ENCODE results near the gene CCDC169. TPM values are rescaled to one million over a fixed set of nuclear protein-coding genes. Genes with fewer than 3 reads are reported as not detected.
A peak's percentile ranks its signal among the peaks of the same experiment; 100 is the strongest.

CCDC169 gene
- total and polyA plus RNA-seq, 2 experiments from 2014 or later = 1.9 to 7.7 TPM

DNA sequence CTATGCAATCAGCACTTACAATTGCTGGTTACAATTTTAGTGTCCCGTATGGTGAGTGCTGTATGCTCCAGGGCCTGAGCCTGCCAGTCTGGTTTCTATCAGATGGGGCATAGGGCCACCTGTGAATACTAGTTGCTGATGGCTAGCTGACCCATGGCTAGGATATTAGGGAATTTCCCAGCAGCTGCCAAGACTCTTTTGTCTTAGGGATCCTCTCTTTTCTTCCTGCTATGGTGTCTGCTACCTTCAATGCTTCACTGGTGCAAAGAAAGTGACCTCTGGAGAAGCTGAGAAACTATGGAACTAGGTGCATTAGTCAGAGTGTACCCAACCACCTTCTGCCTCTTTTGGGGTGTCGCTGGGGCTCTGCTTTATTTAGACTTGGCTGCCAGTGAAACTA is 11.6 kb downstream of the CCDC169 start:
- no peak for DNase-seq (ENCODE audit: low spot score)
- H3K79me2 ChIP-seq = no peaks in the 10 kb centered on the region
- H3K27me3 ChIP-seq = no peaks in the 10 kb centered on the region
- no peak overlapping the region for H2AFZ ChIP-seq
- H4K20me1 ChIP-seq (ENCODE audit: insufficient read depth, poor library complexity, severe bottlenecking) = no peaks in the 10 kb centered on the region
- H3K4me1 ChIP-seq (ENCODE audit: insufficient read depth) = no peaks in the 10 kb centered on the region
- TF ChIP-seq EZH2phosphoT487 (IDR thresholded peaks at IDR 0.05; ENCODE audit: low read depth, severe bottlenecking, unreplicated experiment) (no peak), EZH2 (IDR thresholded peaks at IDR 0.05; ENCODE audit: borderline replicate concordance) (no peak)
- TF ChIP-seq, protein P1, sequence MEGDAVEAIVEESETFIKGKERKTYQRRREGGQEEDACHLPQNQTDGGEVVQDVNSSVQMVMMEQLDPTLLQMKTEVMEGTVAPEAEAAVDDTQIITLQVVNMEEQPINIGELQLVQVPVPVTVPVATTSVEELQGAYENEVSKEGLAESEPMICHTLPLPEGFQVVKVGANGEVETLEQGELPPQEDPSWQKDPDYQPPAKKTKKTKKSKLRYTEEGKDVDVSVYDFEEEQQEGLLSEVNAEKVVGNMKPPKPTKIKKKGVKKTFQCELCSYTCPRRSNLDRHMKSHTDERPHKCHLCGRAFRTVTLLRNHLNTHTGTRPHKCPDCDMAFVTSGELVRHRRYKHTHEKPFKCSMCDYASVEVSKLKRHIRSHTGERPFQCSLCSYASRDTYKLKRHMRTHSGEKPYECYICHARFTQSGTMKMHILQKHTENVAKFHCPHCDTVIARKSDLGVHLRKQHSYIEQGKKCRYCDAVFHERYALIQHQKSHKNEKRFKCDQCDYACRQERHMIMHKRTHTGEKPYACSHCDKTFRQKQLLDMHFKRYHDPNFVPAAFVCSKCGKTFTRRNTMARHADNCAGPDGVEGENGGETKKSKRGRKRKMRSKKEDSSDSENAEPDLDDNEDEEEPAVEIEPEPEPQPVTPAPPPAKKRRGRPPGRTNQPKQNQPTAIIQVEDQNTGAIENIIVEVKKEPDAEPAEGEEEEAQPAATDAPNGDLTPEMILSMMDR (IDR thresholded peaks at IDR 0.05; ENCODE audit: poor library complexity) = no peak
- H3K36me3 ChIP-seq (replicated peaks; ENCODE audit: insufficient read depth, low read depth) = no peaks in the 10 kb centered on the region
- H3K4me2 ChIP-seq = no peak overlapping the region
- H3K27ac ChIP-seq = no peak overlapping the region
- no peak overlapping the region for H3K4me3 ChIP-seq
- no peaks in the 10 kb centered on the region for H3K9me2 ChIP-seq (replicated peaks; ENCODE audit: insufficient read depth)
- 88% methylated on average over 2 of the region's 2 CpGs for whole genome bisulfite sequencing (ENCODE audit: low lambda C conversion rate, missing lambda C conversion rate)
- H3K9me3 ChIP-seq (ENCODE audit: low read depth) = peaks cover 7% of the 10 kb centered on the region

- 46% methylated on average over 6 of the region's 6 CpGs for WGBS (ENCODE audit: low lambda C conversion rate, missing lambda C conversion rate)
- Histone ChIP-seq H3K4me2 (no peak overlapping the region), H3K79me2 (no peaks in the 10 kb centered on the region), H4K20me1 (ENCODE audit: insufficient read depth, poor library complexity, severe bottlenecking) (no peaks in the 10 kb centered on the region), H3K27ac (no peak overlapping the region), H3K9me3 (ENCODE audit: low read depth) (peaks cover under 1% of the 10 kb centered on the region), H2AFZ (no peak overlapping the region), H3K4me3 (no peak overlapping the region), H3K36me3 (replicated peaks; ENCODE audit: insufficient read depth, low read depth) (no peaks in the 10 kb centered on the region), H3K27me3 (no peaks in the 10 kb centered on the region), H3K4me1 (ENCODE audit: insufficient read depth) (no peaks in the 10 kb centered on the region), H3K9me2 (replicated peaks; ENCODE audit: insufficient read depth) (no peaks in the 10 kb centered on the region)
- peak; percentile 66 for DNase-seq (ENCODE audit: low spot score)
- no peak for TF ChIP-seq EZH2 (IDR thresholded peaks at IDR 0.05; ENCODE audit: borderline replicate concordance)
- TF ChIP-seq, protein P1 (IDR thresholded peaks at IDR 0.05; ENCODE audit: poor library complexity) = peak; percentile 89
- TF ChIP-seq EZH2phosphoT487 (IDR thresholded peaks at IDR 0.05; ENCODE audit: low read depth, severe bottlenecking, unreplicated experiment) = no peak
These were observed 14.7 kb downstream of the CCDC169 start for GRCh38 chr13:36282821-36283432.

DNA sequence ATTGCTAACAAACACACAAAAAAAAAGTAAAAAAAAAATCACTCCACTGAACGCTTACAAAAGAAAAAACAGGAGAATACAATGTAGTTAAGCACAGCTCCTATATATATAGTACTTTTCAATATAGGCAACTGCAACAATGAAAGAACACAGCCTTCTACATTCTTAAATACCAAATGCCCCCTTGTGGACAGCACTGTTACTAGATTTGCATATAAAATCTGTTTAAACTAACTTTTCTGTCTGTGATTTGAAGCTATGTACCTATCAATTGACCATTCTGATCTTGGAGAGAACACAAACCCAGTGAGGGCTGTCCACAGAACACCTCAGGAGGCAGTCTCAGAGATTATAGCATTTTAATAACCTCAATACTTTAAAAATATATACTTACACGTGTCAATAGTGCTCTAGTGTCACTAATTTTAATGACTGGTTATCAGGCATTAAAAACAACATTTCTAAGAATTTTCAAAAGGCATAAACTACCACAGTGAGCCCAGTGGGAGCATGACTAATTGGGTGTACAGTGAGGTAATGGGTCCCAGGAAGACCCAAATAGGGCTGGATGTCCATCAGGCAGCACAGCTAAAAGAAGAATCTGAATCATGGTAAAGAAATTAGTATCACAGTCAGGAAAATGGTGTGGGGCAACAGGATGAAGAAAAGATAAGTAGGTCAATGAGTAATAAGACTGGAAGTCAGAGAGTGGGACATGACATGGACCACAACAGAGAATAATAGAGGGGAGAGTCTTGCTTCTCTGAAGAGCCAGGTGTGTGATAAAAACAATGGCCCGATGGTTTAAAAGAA is 22.2 kb downstream of the CCDC169 start:
- Histone ChIP-seq H3K9me3 (ENCODE audit: low read depth) (no peaks in the 10 kb centered on the region), H3K36me3 (replicated peaks; ENCODE audit: insufficient read depth, low read depth) (no peaks in the 10 kb centered on the region), H4K20me1 (ENCODE audit: insufficient read depth, poor library complexity, severe bottlenecking) (no peaks in the 10 kb centered on the region), H3K9me2 (replicated peaks; ENCODE audit: insufficient read depth) (no peaks in the 10 kb centered on the region), H2AFZ (no peak overlapping the region), H3K4me3 (no peak overlapping the region), H3K4me2 (no peak overlapping the region), H3K27ac (no peak overlapping the region), H3K79me2 (no peaks in the 10 kb centered on the region), H3K27me3 (no peaks in the 10 kb centered on the region), H3K4me1 (ENCODE audit: insufficient read depth) (no peaks in the 10 kb centered on the region)
- WGBS (ENCODE audit: low lambda C conversion rate, missing lambda C conversion rate) = 80% methylated on average over 3 of the region's 3 CpGs
- peak; percentile 83 for DNase-seq (ENCODE audit: low spot score)
- no peak for TF ChIP-seq EZH2 (IDR thresholded peaks at IDR 0.05; ENCODE audit: borderline replicate concordance)
- TF ChIP-seq, protein P1 (IDR thresholded peaks at IDR 0.05; ENCODE audit: poor library complexity) = peak; percentile 72

Measured in hepatocyte (in vitro differentiated cells).